Activated CD4-positive, alpha-beta T cell treated with anti-CD3 and anti-CD28 coated beads, Interleukin-2, Interleukin-4, amounts not matched to agents 100 ng/mL and 50 ng/mL, durations not matched to agents 16 hours and 8 hours (primary cell): ENCODE measurements around the gene LTB.

Experiments used
- DNase-seq: peaks from one replicate; pipeline ENCODE4 v3.0.0-alpha.2; 2020; ENCODE audit warnings: low spot score

Gene LTB

GRCh38 chr6:31531162-31531561 is 51.1 kb downstream of the LTB start:
- DNase-seq = no peak

- no peak for DNase-seq
Measured at GRCh38 chr6:31530659-31531058, 51.6 kb downstream of the LTB start.
